GM21576 (cell line): ENCODE data around the gene HOXC13.

Experiments
- ATAC-seq: cut with Tn5 transposase; IDR thresholded peaks from one replicate; pipeline ENCODE4 v1.9.1; 2021; ENCODE audit warnings: mild to moderate bottlenecking, moderate library complexity; ENCODE audit not compliant: unreplicated experiment

HOXC13 gene

DNA sequence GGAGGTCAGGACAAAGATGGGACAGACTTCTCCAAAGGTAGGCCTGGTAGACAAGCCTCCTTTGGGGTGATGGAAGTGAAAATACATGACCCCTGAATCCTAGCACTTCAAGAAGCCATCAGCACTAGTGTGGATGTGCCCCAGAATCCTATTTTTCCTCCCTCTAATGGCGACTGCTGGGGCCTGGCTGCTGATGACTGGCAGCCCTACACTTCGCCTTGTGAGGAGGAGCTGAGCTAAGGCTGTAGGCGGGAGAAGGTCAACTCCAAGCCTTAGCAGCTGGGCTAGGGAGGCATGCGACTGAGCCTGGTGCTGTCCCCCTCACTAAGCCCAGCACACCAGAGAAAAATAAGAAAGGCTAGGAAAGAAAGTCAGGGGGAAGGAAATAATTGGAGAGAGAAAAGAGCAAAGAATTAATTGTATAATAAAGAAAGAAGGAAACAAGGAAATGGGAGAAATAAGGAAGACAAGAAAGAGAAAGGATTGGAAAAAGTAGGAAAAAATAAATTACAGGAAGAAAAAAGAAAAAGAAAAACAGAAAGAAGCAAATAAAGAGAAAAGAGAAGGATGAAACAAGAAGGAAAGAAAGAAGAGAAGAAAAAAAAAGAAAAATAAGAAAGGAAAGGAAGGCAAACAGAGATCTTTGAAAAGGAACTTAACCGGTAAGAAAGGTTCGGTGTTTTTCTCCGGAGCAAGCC, 41.6 kb downstream of the HOXC13 start:
- no peak for ATAC-seq

DNA sequence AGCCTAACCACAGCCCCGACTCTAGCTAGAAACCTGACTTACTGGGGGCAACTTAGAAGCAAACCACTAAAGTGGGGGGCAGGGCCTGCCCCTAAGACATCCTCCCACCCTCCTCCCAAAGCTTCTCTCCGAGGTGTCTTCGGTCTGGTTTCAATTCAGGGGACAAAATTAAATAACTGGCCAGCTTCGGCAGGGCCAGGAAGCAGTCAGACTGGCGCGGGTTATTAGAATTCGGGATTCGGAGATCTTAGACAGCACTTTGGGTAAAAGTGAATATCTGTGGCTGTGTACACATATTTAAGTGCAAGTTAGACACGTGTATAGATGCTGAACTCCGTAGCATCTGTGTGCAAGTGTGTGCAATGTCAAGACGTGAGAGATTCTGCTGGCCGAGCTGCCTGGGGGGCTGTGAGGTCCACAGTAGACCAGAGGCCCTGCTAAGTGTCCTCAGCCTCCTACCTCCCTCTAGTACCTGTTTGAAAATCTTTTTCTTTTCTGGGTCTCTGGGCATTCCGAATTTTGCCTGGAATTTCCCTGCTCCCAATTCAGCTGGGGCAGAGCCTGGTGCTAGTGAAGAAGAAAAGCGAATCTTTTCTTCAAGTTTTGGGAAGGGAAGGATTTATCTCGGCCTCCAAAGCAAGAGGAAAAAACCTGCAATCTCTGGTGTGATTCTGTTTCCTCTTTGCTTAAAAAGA, 42.3 kb downstream of the HOXC13 start:
- ATAC-seq = no peak

DNA sequence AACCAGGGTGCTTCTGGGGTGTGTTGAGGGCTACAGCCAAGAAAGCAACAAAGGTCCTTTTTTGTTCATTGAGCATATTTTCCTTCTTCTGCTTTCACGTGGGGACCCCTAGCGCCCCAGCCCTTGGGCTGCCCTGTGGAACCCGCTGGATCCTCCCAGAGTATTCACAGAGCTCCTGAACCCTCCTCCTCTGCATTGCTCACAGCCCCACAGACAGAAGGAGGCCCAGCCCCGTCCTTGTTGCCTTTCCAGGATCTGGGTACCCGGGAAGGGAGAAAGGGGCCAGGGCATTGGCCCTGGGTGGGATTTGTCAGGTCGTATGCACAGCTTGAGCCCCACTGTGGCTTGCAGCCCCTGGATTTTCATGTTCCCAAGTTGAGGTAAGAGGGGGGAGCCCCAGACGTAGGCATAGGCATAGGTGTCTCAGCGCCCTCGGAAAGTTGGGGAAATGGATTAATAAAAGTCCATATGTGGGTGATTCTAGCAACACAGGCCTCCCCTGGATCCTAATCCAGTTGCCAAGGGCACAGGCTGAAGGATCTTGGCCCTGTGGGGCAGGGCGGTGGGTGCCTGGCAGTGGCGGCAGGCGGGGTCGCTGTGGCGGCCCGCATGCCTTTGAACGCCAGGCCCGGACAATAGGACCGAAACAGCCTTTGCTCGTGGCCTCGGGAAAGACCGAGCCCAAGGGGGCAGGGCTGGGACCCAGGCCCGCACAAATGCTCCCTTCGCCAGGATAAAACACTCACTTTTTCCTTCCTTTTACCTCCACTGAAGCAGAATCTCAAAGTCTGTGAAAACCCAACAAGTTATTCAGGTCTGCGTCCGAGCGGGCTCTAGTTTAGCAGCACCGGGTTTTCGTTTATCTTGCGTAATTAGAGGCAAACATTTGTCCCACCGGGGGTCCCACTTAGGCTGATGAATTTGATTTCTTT, 43.3 kb downstream of the HOXC13 start:
- ATAC-seq = no peak

DNA sequence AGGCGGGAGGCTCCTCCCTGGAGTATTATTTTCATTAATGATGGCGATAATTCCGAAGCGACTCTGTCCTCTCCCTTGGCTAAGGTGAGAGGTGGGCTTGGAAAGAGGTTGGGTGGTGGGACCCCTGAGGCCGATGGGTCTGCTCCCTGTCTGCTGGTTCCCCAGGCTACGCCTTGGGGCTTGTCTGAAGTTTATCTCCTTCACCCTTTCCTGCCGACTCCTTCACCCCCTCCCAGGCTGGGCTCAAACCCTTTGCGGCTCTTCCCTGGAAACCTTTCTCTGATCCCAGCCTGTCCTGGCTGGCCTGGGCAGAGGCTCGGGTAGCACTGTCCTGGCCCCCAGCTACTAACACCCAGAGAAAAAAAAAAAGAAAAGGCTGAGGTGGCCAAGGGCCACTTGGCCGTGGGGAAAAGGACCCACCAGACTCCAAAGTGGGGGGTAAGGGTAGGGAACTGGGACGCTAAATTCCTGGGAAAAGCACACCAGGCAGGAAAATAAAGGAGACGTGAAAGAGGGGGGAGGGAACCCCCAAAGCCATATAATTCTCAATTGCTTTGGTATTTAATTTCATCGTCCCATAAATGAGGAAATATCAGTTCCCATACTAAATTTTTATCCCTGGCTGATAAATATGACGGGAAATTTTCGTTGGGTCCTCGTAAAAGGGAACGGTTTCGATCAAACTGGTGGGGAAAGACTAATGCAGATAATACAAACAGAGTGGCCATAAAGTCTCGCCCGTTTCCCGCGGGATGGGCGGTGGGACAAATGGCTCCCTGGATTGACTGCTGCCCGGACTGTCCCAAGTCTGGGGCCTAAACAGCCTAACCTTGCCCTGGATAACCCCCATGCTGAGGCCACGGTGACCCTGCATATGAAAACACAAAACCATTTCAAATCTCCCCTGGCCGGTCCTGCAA, 44.3 kb downstream of the HOXC13 start:
- no peak for ATAC-seq

DNA sequence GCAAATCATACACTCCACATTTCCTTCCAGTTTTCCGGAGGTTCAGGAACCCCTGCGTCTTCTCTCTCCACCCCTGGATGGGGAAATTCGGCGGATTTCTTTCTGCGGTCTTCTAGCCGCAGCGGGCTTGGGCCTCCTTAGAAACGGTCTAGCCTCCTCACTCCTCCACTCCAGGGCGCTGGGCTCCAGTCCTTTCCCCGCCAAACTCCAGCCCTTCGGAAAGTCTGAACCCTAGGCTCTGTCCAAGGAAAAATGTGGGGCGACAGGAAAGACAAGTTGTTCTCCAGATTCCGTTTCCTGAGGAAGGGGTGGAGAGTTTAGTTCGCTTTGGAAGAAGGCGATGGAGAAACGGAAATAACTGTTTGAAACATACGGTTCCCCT, 44.9 kb downstream of the HOXC13 start:
- ATAC-seq = no peak

DNA sequence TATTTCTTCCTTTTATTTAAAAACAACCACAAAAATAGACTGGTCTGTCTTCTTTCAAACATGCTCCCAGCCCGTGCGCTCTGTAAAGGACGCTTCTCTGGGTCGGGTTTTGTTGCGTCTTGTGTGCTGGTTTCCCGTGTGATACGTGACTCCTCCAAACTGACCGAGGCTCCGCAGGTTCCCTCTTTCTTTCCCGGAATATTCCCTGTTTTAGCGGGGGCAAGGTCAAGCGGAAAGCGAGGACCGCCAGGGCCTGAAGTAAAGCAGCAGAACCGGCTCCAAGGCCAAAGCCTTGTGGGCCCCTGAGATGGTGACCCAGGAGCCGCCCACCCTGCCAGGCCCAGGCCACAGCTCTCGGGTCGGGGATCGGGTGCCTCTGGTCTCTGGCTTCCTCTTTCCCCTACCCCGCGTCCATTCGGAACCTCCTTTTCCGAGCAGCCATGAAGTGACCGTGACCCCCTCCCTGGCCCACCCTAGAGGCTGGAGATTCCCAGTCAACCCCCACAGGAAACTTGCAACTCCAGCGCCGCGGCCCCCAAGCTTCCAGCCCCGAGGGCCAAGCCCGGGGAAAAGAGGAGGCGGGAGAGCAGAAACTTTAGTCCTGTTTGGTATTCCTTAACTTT, 45.4 kb downstream of the HOXC13 start:
- ATAC-seq = no peak

DNA sequence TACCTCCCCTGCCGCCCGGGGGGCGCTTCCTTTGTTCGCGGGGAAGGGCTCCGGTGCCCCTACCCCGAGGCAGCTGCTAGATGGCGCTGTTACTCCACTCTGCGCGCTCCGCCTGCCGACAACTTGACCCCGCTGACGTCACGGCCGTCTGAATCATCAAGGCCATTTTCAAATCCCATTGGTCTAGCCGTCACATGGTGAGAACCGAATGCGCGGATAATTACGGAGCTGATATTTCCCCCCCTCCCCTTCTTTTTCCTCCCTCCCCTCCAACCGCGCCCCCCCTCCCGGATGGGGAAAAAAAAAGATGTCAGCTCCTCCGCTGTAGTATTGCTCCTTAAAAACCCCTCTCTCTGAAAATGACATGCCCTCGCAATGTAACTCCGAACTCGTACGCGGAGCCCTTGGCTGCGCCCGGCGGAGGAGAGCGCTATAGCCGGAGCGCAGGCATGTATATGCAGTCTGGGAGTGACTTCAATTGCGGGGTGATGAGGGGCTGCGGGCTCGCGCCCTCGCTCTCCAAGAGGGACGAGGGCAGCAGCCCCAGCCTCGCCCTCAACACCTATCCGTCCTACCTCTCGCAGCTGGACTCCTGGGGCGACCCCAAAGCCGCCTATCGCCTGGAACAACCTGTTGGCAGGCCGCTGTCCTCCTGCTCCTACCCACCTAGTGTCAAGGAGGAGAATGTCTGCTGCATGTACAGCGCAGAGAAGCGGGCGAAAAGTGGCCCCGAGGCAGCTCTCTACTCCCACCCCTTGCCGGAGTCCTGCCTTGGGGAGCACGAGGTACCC, 46.5 kb downstream of the HOXC13 start, which contains the start of gene HOXC10:
TSS of gene HOXC10 (plus strand) at position 246 of the 791 bp plus-strand sequence. CDS start at position 360, 114 bp downstream.
- no peak for ATAC-seq

DNA sequence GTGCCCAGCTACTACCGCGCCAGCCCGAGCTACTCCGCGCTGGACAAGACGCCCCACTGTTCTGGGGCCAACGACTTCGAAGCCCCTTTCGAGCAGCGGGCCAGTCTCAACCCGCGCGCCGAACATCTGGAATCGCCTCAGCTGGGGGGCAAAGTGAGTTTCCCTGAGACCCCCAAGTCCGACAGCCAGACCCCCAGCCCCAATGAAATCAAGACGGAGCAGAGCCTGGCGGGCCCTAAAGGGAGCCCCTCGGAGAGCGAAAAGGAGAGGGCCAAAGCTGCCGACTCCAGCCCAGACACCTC, 47.0 kb downstream of the HOXC13 start:
- no peak for ATAC-seq

DNA sequence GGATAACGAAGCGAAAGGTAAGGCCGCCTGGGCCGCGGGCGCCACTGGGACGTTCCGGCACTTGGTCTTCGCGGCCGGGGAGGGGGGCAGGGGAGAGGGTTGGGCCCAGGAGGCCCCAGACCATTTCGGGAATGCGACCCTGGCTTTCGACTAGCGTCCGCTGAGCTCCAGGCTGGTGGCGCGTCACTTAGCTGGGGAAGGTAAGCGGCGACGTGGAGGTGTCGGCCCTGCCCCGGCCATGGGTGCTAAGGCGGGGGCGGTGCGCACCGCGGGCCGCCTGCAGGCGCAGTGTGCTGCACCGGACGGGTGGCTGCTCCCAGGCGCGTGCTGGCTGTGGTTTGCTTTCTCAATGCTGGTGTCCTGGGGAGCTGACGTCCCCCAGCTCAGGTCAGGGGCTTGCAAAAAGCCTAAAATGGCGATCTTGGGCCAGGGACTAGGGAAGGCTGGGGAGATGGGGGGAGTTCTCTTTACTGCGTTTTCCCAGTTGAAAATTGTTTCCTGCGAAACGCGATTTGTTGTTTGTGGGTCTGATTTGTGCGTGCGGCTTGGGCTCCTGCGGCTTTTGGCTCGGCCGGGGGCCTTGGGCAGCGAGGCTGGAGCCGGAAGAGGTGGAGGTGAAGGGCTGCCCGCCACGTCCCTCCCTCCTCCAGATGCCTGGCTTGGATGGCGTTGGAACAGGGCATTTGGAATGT, 47.5 kb downstream of the HOXC13 start:
- no peak for ATAC-seq

DNA sequence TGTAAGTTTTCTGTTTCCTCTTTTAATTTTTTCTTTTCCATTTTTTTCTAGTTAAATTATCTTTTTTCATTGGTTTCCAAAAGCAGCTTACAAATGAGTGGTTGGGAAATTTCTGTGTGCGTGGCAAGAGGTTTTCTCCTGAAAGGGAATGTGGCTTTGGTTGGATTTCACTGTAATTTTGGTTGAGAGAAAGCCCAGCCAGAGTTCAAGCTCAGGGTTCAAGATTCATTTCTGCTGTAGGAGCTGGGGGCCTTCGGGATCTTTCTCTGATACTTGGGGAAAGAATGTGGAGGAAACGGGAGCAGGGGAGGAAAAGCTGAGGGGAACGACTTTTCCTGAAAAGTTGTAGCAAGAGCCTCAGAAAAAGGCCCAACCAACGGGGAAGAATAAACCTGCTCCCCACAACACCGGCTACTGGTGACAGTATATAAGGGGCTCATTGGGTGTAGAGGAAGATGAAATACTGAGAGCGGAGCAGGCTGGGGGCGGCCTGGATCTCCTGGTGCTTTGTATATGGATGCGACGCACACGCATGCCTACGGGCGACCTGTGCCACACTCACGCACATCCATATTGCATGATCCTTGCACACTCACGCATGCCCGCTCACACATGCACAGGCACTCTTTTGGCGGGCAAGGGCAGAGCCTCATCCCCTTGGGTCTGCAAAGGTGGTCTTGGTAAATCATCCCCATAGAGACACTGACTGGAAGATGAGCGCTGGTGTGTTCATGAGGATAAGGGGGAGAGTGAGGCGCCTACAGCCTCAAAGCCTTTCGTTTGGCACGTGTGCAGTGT, 48.3 kb downstream of the HOXC13 start:
- ATAC-seq = no peak

DNA sequence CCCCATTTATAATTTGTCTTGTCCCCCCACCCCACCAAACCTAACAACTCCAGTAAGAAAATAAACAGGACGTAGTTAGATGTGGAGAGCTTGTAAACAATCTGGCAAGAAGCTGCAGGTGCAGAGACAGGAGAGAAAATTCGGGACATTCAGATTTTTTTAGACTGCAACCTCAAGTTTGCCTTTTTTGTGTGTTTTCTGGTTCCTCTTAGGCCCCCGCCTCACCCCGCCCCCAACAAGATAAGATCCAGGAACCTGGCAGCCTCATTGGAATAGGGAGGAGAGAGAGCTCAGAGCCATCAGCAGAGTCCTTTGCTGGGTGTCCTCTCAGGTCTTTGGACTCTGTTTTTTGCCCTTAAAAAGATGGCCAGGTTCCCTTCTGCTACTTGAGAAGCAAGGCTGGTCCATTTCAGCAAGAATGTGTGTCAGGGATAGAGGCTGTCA, 49.2 kb downstream of the HOXC13 start:
- no peak for ATAC-seq

DNA sequence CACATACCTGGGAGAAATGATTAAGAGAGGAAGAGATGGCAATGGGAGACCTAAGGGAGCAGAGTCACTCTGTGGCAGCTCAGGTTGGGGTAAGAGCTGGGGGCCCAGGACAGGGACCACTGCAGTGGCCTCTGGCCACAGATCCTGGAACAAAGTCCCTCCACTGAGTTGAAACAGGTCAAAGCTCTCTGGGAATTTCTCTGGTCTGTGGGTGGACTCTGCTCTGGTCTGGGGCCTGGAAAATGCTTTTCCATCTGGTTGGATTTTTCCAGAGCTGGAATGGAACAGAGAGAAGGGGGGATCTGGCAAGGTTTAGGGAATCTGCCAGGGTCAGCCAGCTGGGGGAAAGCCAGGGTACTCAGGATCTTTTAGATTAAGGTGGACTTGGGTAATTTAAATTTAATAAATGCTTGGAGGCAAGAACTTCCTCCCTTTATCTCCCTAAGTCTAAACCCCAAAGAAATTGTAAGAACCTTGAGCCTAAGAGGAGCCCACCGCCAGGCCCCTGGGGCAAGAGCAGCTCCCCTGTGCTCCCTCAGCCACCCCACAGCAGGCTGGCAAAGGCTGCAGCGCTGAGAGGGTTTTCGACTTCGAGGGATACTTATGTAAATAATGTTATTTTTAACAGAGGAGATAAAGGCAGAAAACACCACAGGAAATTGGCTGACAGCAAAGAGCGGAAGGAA, 50.1 kb downstream of the HOXC13 start:
- ATAC-seq = no peak

DNA sequence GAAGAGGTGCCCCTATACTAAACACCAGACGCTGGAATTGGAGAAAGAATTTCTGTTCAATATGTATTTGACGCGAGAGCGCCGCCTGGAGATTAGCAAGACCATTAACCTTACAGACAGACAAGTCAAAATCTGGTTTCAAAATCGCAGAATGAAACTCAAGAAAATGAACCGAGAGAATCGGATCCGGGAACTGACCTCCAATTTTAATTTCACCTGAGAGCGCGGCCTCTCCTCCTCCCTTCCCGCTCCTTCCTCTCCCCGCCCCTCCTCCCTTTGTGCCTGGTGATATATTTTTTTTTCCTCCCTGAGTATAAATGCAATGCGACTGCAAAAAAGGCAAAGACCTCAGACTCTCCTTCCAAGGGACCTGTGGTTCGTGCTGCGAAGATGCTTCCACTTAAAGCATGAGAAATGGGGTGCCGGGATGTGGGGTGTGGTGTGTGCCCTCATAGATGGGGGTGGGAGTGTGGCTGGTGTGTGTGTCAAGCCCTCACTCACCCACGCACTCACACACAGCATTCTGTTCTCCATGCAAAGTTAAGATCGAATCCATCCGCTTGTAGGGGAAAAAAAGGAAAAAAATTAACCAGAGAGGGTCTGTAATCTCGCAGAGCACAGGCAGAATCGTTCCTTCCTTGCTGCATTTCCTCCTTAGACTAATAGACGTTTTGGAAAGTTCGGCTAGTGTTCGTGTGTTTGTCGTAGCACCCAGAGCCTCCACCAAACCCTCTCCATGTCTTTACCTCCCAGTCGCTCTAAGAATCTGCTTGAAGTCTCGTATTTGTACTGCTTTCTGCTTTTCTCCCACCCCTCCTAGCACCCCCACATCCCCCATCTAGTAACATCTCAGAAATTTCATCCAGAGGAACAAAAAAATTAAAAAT, 50.8 kb downstream of the HOXC13 start:
- no peak for ATAC-seq

DNA sequence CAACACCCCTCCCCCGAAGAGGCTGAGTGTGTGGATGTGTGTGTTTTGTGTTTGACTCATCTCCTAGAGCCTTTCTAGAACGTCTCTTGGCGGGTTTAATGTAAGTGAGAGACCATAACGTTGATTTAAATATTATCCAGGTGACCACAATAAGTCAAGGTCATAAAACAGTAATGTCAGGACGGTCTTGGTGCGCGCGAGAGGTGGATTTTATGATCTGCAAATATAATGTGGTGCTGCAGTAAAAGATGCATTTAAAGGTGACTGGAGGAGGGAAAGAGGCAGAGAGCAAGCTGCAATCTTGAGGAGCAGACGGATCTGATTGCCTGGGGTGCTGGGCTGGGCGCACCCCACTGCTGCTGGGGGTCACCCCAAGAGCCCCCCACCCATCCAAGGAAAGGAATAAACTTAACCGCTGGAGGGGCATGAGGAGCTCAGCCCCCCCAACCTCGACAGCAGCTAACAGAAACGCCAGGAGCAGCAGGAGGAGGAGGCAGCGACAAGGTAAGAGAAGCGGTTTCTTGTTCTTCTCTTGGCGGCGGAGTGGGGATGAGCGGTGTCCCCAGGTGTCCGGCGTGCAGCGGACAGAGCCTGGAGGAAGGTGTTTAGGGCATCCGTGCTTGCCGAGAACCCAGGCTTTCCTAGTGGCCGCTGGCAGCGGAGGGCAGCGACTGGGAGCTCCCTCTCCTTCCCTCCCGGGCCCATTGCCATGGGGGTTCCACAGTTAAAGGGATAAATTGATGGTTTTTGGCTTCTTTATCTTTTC, 51.9 kb downstream of the HOXC13 start:
- no peak for ATAC-seq

DNA sequence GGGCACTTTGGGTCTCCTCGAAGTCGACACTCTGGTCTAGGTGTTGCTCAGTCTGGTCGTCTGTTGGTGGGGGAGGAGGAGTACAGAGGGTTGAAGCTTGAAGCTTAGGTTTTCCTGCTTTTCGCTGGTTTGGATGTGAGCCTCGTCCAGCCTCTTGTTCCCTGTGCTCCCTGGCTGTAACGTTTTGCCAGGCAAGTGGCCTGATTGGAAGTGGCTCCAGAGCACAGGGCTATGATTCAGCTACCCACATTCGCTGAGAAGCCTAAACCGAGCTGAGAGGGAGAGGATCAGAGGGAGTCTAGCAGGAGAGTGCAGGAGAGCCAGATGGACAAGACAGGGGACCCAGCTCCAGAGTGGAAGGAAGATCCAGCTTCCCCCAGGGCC, 52.4 kb downstream of the HOXC13 start:
- no peak for ATAC-seq
